Measurements from ENCODE around the gene OPA1. TPM values are rescaled to one million over a fixed set of nuclear protein-coding genes. Genes with fewer than 3 reads are reported as not detected.

OPA1 gene
- total and polyA plus RNA-seq, 2 of the 13 experiments (the other 11 are each of a cell fraction or from before 2014, with no cell fraction given), result 26.7 to 78.5 TPM

DNA sequence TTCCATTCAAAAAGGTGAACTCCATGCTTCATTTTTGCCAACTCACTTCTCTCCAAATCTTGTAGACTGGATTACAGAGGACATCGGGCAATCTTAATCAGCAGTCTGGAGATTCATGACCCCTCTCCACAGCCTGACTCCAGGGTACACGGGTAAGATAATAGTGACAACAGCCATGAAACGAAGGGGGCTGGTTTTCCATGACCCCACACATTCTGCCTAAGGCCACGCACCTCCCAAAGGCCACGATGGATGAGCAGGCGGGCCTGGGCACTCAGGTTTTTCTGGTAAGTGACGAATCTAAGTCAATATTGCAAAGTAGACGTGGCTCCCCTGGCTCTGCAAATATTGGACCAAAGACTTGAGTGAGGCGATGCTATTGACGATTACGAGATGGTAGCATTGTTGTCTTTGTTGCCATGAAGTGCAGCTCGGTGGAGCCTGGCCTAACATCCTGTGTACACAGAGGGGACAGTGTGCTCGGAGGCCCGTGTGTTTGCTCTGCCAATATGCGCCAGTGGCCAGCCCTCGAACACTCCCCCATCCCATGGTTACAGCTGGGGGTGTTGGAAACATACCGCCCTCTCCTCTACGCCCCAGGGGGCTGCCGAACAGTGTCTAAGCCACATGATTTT lies 119.1 kb downstream of the OPA1 start (continued):
- TF ChIP-seq, protein P1, sequence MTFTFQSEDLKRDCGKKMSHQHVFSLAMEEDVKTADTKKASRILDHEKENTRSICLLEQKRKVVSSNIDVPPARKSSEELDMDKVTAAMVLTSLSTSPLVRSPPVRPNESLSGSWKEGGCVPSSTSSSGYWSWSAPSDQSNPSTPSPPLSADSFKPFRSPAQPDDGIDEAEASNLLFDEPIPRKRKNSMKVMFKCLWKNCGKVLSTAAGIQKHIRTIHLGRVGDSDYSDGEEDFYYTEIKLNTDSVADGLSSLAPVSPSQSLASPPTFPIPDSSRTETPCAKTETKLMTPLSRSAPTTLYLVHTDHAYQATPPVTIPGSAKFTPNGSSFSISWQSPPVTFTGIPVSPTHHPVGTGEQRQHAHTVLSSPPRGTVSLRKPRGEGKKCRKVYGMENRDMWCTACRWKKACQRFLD (CRISPR knock-in tag; IDR thresholded peaks at IDR 0.05; ENCODE audit: borderline replicate concordance), result peak; percentile 68; the same call in 1 of the 2 replicates
- TF ChIP-seq ZNF10 (CRISPR knock-in tag; IDR thresholded peaks at IDR 0.05; ENCODE audit: borderline replicate concordance, low read depth) (no peak), ZNF430 (CRISPR knock-in tag; IDR thresholded peaks at IDR 0.05) (no peak), IRX3 (CRISPR knock-in tag; IDR thresholded peaks at IDR 0.05; ENCODE audit: borderline replicate concordance, low read depth) (no peak), ZSCAN30 (CRISPR knock-in tag; IDR thresholded peaks at IDR 0.05) (0 out of 2 replicates have a peak, but pooled peaks have one; percentile 31), SMARCC2 (IDR thresholded peaks at IDR 0.05) (no peak), ONECUT2 (CRISPR knock-in tag; IDR thresholded peaks at IDR 0.05) (peak; percentile 80), HNRNPK (IDR thresholded peaks at IDR 0.05; ENCODE audit: low read depth, low read length, poor library complexity, severe bottlenecking) (no peak), SATB2 (CRISPR knock-in tag; IDR thresholded peaks at IDR 0.05) (0 out of 2 replicates have a peak, but pooled peaks have one; percentile 79), MXD4 (CRISPR knock-in tag; IDR thresholded peaks at IDR 0.05) (peak; percentile 69; the same call in 1 of the 2 replicates), NRL (CRISPR knock-in tag; IDR thresholded peaks at IDR 0.05; ENCODE audit: borderline replicate concordance) (peak; percentile 67; the same call in 1 of the 2 replicates), NFATC3 (CRISPR knock-in tag; IDR thresholded peaks at IDR 0.05) (0 out of 2 replicates have a peak, but pooled peaks have one; percentile 71), ZNF292 (CRISPR knock-in tag; IDR thresholded peaks at IDR 0.05; ENCODE audit: borderline replicate concordance, low read depth) (peak; percentile 96), ZNF350 (CRISPR knock-in tag; IDR thresholded peaks at IDR 0.05; ENCODE audit: borderline replicate concordance, low read depth) (peak; percentile 72; the same call in 1 of the 2 replicates), ZNF713 (CRISPR knock-in tag; IDR thresholded peaks at IDR 0.05) (no peak), TGIF2 (CRISPR knock-in tag; IDR thresholded peaks at IDR 0.05) (peak; percentile 98), SRSF9 (IDR thresholded peaks at IDR 0.05; ENCODE audit: borderline replicate concordance, insufficient read depth, low read depth, low read length, poor library complexity, severe bottlenecking) (no peak)
- TF ChIP-seq, protein P2, sequence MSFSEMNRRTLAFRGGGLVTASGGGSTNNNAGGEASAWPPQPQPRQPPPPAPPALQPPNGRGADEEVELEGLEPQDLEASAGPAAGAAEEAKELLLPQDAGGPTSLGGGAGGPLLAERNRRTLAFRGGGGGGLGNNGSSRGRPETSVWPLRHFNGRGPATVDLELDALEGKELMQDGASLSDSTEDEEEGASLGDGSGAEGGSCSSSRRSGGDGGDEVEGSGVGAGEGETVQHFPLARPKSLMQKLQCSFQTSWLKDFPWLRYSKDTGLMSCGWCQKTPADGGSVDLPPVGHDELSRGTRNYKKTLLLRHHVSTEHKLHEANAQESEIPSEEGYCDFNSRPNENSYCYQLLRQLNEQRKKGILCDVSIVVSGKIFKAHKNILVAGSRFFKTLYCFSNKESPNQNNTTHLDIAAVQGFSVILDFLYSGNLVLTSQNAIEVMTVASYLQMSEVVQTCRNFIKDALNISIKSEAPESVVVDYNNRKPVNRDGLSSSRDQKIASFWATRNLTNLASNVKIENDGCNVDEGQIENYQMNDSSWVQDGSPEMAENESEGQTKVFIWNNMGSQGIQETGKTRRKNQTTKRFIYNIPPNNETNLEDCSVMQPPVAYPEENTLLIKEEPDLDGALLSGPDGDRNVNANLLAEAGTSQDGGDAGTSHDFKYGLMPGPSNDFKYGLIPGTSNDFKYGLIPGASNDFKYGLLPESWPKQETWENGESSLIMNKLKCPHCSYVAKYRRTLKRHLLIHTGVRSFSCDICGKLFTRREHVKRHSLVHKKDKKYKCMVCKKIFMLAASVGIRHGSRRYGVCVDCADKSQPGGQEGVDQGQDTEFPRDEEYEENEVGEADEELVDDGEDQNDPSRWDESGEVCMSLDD (CRISPR knock-in tag; IDR thresholded peaks at IDR 0.05; ENCODE audit: borderline replicate concordance), result no peak
- TF ChIP-seq, protein P3, sequence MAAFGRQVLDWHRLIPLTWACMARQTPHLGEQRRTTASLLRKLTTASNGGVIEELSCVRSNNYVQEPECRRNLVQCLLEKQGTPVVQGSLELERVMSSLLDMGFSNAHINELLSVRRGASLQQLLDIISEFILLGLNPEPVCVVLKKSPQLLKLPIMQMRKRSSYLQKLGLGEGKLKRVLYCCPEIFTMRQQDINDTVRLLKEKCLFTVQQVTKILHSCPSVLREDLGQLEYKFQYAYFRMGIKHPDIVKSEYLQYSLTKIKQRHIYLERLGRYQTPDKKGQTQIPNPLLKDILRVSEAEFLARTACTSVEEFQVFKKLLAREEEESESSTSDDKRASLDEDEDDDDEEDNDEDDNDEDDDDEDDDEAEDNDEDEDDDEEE (CRISPR knock-in tag; IDR thresholded peaks at IDR 0.05), result no peak
- TF ChIP-seq, protein P4, sequence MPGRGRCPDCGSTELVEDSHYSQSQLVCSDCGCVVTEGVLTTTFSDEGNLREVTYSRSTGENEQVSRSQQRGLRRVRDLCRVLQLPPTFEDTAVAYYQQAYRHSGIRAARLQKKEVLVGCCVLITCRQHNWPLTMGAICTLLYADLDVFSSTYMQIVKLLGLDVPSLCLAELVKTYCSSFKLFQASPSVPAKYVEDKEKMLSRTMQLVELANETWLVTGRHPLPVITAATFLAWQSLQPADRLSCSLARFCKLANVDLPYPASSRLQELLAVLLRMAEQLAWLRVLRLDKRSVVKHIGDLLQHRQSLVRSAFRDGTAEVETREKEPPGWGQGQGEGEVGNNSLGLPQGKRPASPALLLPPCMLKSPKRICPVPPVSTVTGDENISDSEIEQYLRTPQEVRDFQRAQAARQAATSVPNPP (CRISPR knock-in tag; IDR thresholded peaks at IDR 0.05), result no peak
- TF ChIP-seq, protein P5, sequence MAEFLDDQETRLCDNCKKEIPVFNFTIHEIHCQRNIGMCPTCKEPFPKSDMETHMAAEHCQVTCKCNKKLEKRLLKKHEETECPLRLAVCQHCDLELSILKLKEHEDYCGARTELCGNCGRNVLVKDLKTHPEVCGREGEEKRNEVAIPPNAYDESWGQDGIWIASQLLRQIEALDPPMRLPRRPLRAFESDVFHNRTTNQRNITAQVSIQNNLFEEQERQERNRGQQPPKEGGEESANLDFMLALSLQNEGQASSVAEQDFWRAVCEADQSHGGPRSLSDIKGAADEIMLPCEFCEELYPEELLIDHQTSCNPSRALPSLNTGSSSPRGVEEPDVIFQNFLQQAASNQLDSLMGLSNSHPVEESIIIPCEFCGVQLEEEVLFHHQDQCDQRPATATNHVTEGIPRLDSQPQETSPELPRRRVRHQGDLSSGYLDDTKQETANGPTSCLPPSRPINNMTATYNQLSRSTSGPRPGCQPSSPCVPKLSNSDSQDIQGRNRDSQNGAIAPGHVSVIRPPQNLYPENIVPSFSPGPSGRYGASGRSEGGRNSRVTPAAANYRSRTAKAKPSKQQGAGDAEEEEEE (CRISPR knock-in tag; IDR thresholded peaks at IDR 0.05; ENCODE audit: borderline replicate concordance), result 0 out of 2 replicates have a peak, but pooled peaks have one; percentile 74
